D341Med (cell line): Measurements from ENCODE around the gene BCOR.

ENCODE experiments used
- DNase-seq: peaks from one replicate; pipeline ENCODE4 v3.0.0; 2012; ENCODE audit warnings: low spot score

BCOR gene

GRCh38 chrX:40018041-40018440 lies 79.7 kb downstream of the BCOR start:
- DNase-seq: no peak

DNA sequence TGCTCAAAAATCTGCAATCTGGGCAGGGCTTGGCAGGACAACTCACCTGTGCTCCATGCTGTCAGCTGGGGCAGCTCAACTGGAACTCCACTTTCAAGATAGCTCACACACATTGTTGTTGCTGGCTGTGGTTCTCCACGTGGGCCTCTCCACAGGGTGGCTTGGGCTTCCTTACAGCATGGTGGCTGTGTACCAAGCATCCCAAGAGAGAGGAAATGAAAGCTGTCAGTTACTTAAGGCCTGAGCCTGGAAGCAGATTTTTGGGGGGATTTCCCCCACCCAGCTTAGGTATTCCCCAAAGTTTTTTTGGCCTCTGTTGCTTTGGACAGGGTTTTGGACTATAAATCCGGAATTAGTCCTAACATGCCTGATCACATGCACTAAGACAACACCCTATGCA lies 81.0 kb downstream of the BCOR start:
- no peak for DNase-seq

- no peak for DNase-seq
Observed at GRCh38 chrX:40015693-40016092, 82.1 kb downstream of the BCOR start.

DNA sequence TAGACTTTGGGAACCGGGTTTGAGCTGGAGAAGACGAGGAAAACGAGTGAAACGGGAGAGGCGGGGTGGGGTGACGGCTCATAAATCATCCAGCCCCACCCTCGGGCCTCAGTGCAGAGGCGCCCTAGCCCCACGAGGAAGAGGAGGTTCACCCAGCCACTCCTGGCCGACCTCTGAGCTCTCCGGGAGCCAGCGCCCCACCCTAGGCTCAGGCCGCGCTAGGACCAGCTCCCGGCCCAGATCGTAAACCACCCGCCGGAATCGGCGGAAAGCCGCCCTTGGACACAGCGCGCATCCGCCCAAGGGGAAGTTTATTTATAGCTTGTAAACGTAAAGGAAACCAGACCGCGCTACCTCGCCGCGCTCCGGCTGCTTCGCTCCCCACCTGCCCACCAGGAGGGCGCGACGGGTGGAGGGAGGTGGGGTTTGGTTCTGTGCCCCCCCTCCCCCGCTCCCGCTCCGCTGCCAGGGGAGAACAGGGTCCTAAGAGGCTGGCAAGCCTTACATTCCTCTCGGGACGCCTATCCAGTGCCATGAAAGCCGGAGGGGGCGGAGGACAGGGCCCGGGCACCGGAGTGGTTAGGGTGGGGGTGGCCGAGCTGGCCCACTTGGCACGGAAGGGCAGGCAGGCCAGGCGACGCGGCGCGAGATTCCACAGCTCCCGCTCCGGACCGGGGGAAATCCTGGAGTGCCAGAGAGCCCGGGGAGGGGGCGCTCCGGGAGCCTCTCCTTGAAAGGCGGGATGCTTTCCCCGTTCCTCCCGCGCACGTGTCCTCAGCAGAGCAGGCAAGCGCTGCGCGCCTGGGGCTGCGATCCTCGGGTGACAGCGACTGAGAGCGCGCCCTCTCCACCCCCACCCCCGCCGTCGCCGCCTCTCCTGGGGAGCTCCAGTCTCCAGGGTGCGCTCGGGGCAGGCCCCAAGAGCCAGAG lies 84.2 kb downstream of the BCOR start:
- DNase-seq: peak; percentile 74

DNA sequence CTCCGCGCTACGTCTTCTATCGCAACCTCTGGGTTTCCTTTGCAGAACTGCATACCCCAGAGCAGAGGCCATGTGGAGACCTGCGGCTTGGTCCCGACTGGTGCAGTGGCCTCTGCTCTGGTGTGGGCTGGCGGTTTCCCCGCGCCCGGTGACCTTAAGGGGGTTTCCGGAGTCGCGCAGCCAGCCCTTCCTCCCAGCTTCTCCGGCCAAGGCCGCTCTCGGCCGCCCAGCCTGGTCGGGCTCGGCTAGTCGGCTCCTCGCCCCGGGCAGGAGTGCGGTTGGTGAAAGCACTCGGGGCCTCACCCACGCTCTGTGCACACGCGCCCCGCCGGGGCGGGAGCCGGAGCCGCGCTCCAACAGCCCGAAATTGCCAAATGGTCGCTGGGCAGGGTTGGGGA lies 84.9 kb downstream of the BCOR start:
- no peak for DNase-seq

GRCh38 chrX:40012039-40012867 lies 85.5 kb downstream of the BCOR start:
- no peak for DNase-seq

GRCh38 chrX:40011322-40012038 lies 86.3 kb downstream of the BCOR start:
- no peak for DNase-seq

- no peak for DNase-seq
Observed at GRCh38 chrX:40010550-40011321, 87.0 kb downstream of the BCOR start.

GRCh38 chrX:40009890-40010289 lies 87.9 kb downstream of the BCOR start:
- no peak for DNase-seq

GRCh38 chrX:40009462-40009851 lies 88.3 kb downstream of the BCOR start:
- DNase-seq: no peak

DNA sequence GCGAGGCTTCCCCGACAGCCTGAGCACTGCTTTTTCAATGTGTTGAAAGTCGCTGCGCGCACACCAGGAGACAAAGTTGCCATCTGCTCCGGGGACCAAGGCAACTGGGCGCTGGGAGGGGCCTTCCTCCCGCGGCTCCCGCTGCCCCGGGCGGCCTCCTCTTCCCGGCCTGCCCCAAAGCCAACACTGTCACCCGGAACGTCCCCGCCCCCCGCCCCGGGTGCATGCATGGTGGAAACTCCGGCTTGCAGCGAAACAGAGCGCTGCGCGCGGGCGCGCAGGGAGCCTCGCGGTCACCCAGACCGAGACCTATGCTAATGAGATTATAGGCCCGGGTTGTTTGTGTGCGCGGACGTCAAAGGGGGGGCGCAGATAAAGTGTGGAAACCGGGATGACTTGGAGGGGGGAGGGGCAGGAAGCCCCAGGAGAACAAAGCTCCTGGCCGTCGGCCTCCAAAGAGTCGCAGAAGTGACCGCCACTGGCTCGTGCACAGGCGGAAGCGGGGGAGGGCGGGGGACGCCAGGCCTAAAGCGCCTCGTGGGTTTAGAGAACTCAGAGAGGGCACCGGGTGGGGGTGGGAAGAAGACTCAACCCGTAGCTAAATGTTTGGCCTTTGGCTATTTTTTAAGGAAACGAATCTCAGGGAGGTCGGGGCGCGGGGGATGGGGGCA lies 88.8 kb downstream of the BCOR start:
- no peak for DNase-seq

GRCh38 chrX:40007756-40008705 lies 89.7 kb downstream of the BCOR start:
- DNase-seq: no peak

GRCh38 chrX:40007131-40007755 lies 90.5 kb downstream of the BCOR start:
- DNase-seq: no peak

GRCh38 chrX:40006106-40007017 lies 91.4 kb downstream of the BCOR start:
- no peak for DNase-seq

DNA sequence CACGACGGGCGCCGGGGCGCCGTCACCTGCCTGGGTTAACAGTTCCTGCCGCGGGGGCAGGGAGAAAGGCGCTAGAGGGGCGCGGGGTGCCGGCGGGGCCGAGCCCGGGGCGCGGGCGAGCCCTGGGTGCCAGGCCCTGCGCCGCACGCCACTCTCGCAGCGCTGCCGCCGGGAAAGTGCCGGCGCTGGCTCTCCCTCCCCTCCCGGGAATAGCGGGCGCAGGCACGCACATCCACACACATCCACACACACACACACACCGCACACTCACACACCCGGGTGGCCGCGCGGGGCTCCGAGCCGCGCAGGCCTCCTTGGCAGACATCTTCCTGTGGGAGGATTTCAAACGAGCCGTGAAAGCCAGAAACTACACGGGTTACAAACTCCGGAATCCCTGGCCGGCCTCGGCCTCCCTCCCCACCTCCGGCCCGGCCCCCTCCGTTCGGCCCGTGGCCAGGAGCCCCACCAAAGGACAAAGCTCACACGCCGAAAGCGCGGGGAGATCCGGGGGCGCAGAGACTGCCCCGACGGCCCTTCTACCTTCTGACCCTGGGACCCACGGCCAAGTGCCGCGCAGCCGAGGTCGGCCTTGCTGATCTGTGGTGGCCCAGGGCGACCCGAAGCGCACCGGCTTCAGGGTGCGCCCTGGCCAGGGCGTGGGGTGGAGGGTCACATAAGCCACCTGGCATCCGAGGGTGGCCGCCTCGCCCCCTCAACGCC lies 92.3 kb downstream of the BCOR start:
- no peak for DNase-seq

DNA sequence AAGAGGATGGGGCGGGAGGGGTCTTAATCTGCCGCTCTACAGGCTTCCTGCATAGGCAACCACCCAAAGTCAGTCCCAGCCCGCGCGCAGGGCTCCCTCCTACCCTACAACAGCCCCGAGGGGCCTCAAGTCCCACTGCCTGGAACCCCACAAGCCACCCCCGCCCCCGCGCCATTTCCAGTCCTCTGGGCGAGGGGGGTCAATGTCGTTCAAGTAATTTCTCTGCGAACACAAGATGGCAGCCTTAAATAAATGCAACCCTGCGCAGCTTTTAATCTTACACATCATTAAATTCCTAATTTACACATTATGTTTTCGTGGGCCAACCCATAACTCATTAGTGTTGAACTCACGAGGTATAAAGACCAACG lies 92.9 kb downstream of the BCOR start:
- DNase-seq: no peak

- no peak for DNase-seq
Observed at GRCh38 chrX:40004246-40004535, 93.6 kb downstream of the BCOR start.
